GM23338 (cell line): Measurements from ENCODE around the gene SPTA1. TPM values are rescaled to one million over a fixed set of nuclear protein-coding genes. Genes with fewer than 3 reads are reported as not detected.

ENCODE experiments used
- ATAC-seq: fragments of 200-7000 bp; cut with Tn5 transposase; 3 replicates; pipeline ENCODE4 v1.9.1; 2020
- DNase-seq: peaks from one replicate; pipeline ENCODE4 v3.0.0-alpha.2; 2015; ENCODE audit warnings: low spot score
- H2AFZ ChIP-seq: fragments of 200-600 bp; sonication (generic); 2 replicates; pipeline ENCODE4 v1.8.0; 2016; ENCODE audit warnings: antibody characterized with exemption, mild to moderate bottlenecking, moderate library complexity
- H3F3A ChIP-seq: fragments of 200-600 bp; sonication (generic); replicated peaks from 2 replicates; pipeline ENCODE4 v1.8.0; 2017; ENCODE audit warnings: antibody characterized with exemption, mixed run types, low read depth
- H3K27ac ChIP-seq: fragments of 200-600 bp; sonication (generic); 2 replicates; pipeline ENCODE4 v1.6.1; 2016; ENCODE audit warnings: low read depth
- H3K27me3 ChIP-seq: fragments of 200-600 bp; sonication (generic); 2 replicates; pipeline ENCODE4 v1.8.0; 2016; ENCODE audit warnings: mild to moderate bottlenecking, mixed run types, moderate library complexity; ENCODE audit not compliant: insufficient read depth
- H3K36me3 ChIP-seq: fragments of 200-600 bp; sonication (generic); 2 replicates; pipeline ENCODE4 v1.8.0; 2016; ENCODE audit warnings: mild to moderate bottlenecking; ENCODE audit not compliant: insufficient read depth
- H3K4me1 ChIP-seq: fragments of 200-600 bp; sonication (generic); 2 replicates; pipeline ENCODE4 v1.8.0; 2016; ENCODE audit warnings: mild to moderate bottlenecking, moderate library complexity; ENCODE audit not compliant: insufficient read depth
- H3K4me2 ChIP-seq: fragments of 200-600 bp; sonication (generic); 2 replicates; pipeline ENCODE4 v1.7.1; 2017; ENCODE audit warnings: mixed run types
- H3K4me3 ChIP-seq: fragments of 200-600 bp; sonication (generic); 2 replicates; pipeline ENCODE4 v1.6.1; 2016; ENCODE audit warnings: mixed run types
- H3K79me2 ChIP-seq: fragments of 200-600 bp; sonication (generic); replicated peaks from 2 replicates; pipeline ENCODE4 v1.8.0; 2017; ENCODE audit warnings: mild to moderate bottlenecking; ENCODE audit not compliant: insufficient read depth
- H3K9me2 ChIP-seq: fragments of 200-600 bp; sonication (generic); 2 replicates; pipeline ENCODE4 v1.8.0; 2017; ENCODE audit not compliant: insufficient read depth
- H4K20me1 ChIP-seq: fragments of 200-600 bp; sonication (generic); replicated peaks from 2 replicates; pipeline ENCODE4 v1.8.0; 2017; ENCODE audit warnings: mild to moderate bottlenecking; ENCODE audit not compliant: insufficient read depth
- H3K27ac Mint-ChIP-seq: 2 replicates; pipeline ENCODE4 v1.8.0; 2020; ENCODE audit warnings: inconsistent platforms, mild to moderate bottlenecking, moderate library complexity, mixed read lengths
- H3K27me3 Mint-ChIP-seq: 3 replicates; pipeline ENCODE4 v1.8.0; 2022; ENCODE audit warnings: low read depth, mild to moderate bottlenecking, moderate library complexity, mixed read lengths, inconsistent platforms; ENCODE audit not compliant: insufficient read depth, poor library complexity
- H3K36me3 Mint-ChIP-seq: 3 replicates; pipeline ENCODE4 v1.8.0; 2021; ENCODE audit warnings: low read depth, mild to moderate bottlenecking, inconsistent platforms, moderate library complexity, mixed read lengths
- H3K4me1 Mint-ChIP-seq: 3 replicates; pipeline ENCODE4 v1.8.0; 2020; ENCODE audit warnings: mild to moderate bottlenecking, inconsistent platforms, mixed read lengths
- H3K4me3 Mint-ChIP-seq: 3 replicates; pipeline ENCODE4 v1.8.0; 2021; ENCODE audit warnings: moderate library complexity, mild to moderate bottlenecking, inconsistent platforms, mixed read lengths
- H3K9me3 Mint-ChIP-seq: 3 replicates; pipeline ENCODE4 v1.8.0; 2020; ENCODE audit warnings: moderate library complexity, mild to moderate bottlenecking, inconsistent platforms, mixed read lengths
- EZH2phosphoT487 ChIP-seq: fragments of 200-600 bp; sonication (generic); IDR thresholded peaks from one replicate; pipeline ENCODE4 v1.8.1; 2018; ENCODE audit warnings: antibody characterized with exemption; ENCODE audit not compliant: unreplicated experiment
- REST ChIP-seq: IDR thresholded peaks from one replicate; pipeline ENCODE4 v1.6.1; 2018; ENCODE audit warnings: antibody characterized with exemption; ENCODE audit not compliant: unreplicated experiment
- ZNF462 ChIP-seq: fragments of 250-450 bp; sonication (Bioruptor Pico); IDR thresholded peaks from 2 replicates; pipeline ENCODE4 v1.5.0; 2020; ENCODE audit warnings: mild to moderate bottlenecking, moderate library complexity
- polyA plus RNA-seq: library from polyadenylated mRNA; unstranded; fragments of >200 nt; fragmentation: Nextera tagmentation; extraction: Ambion mirVana; gene quantifications from 2 replicates; pipeline ENCODE4 v1.2.1, GENCODE V29; 2016
- total RNA-seq: library from RNA; depleted of rRNA; stranded (reverse); fragments of >200 nt; shearing (Covaris generic); gene quantifications from 2 replicates; pipeline ENCODE4 v1.2.3, GENCODE V29; 2014

Gene SPTA1
- total and polyA plus RNA-seq, 2 experiments from 2014 or later: not detected

- no peak overlapping the region for H3K27ac ChIP-seq
- DNase-seq: no peak
- no peaks in the 10 kb centered on the region for H3K4me1 Mint-ChIP-seq
Observed at GRCh38 chr1:158583962-158584361, 102.6 kb downstream of the SPTA1 start.

More at GRCh38 chr1:158583962-158584361, 102.6 kb downstream of the SPTA1 start:
- no peak overlapping the region for H3K4me3 ChIP-seq
- H3K4me3 Mint-ChIP-seq: no peak overlapping the region
- no peak overlapping the region for H2AFZ ChIP-seq
- H3K4me2 ChIP-seq: no peak overlapping the region
- no peak overlapping the region for H3K27ac Mint-ChIP-seq
- H3K9me2 ChIP-seq: no peaks in the 10 kb centered on the region
- H3K9me3 Mint-ChIP-seq: peaks cover 15% of the 10 kb centered on the region
- TF ChIP-seq ZNF462 (CRISPR knock-in tag): no peak
- no peak for TF ChIP-seq REST
- no peak for TF ChIP-seq EZH2phosphoT487
- no peaks in the 10 kb centered on the region for H3K27me3 ChIP-seq
- no peaks in the 10 kb centered on the region for H3F3A ChIP-seq
- H3K27me3 Mint-ChIP-seq: peaks cover under 1% of the 10 kb centered on the region
- no peaks in the 10 kb centered on the region for H3K4me1 ChIP-seq
- H4K20me1 ChIP-seq: no peaks in the 10 kb centered on the region
- no peak for ATAC-seq
- H3K36me3 ChIP-seq: peaks cover 4% of the 10 kb centered on the region; the same call in 1 of the 2 replicates
- H3K36me3 Mint-ChIP-seq: peaks cover 8% of the 10 kb centered on the region; the same call in 2 of the 3 replicates
- H3K79me2 ChIP-seq: no peaks in the 10 kb centered on the region
